Subcutaneous abdominal adipose tissue (tissue), 5 donors: ENCODE measurements around the gene ERP29.
"Not testable (repeated sequence)": the region's sequence is repeated elsewhere in the genome, so short reads cannot be mapped to it uniquely, and the experiment has no call there.

Source experiments
- H3K27ac ChIP-seq: one replicate; pipeline ENCODE4 v1.7.0; 2013; ENCODE audit warnings: low read depth, mild to moderate bottlenecking, inconsistent platforms, low read length, moderate library complexity
- H3K27me3 ChIP-seq, 5 donors: one replicate each; pipeline ENCODE4 v1.7.0; 2013; ENCODE audit warnings: low read length in 5 of 5, inconsistent platforms in 1 of 5; ENCODE audit not compliant: control insufficient read depth in 5 of 5, insufficient read depth in 4 of 5
- H3K36me3 ChIP-seq, 5 donors: one replicate each; pipeline ENCODE4 v1.7.0; 2013; ENCODE audit warnings: low read length in 5 of 5; ENCODE audit not compliant: control insufficient read depth in 5 of 5, insufficient read depth in 5 of 5
- H3K4me1 ChIP-seq, 5 donors: one replicate each; pipeline ENCODE4 v1.7.0; 2013; ENCODE audit warnings: low read length in 5 of 5, mild to moderate bottlenecking in 3 of 5, moderate library complexity in 1 of 5; ENCODE audit not compliant: control insufficient read depth in 5 of 5, insufficient read depth in 5 of 5
- H3K4me3 ChIP-seq, 5 donors: one replicate each; pipeline ENCODE4 v1.7.0; 2013; ENCODE audit warnings: low read length in 5 of 5, low read depth in 1 of 5
- H3K9ac ChIP-seq, 5 donors: one replicate each; pipeline ENCODE4 v1.7.0; 2013; ENCODE audit warnings: low read length in 5 of 5, mild to moderate bottlenecking in 4 of 5, moderate library complexity in 3 of 5
- H3K9me3 ChIP-seq, 5 donors: one replicate each; pipeline ENCODE4 v1.7.0; 2013; ENCODE audit warnings: low read length in 5 of 5; ENCODE audit not compliant: control insufficient read depth in 5 of 5
- donor health status: healthy.
- donor health status: healthy.
- donor health status: healthy.
- donor health status: healthy.
- donor health status: healthy.

The ERP29 gene

GRCh38 chr12:112000820-112001219, 12.4 kb upstream of the ERP29 start:
- Histone ChIP-seq H3K36me3 (no peaks in the 10 kb centered on the region), H3K4me1 (peaks cover 0 to 23% (median 0%) of the 10 kb centered on the region in 5 donors)

GRCh38 chr12:112001576-112001975, 11.7 kb upstream of the ERP29 start:
- H3K4me3 ChIP-seq, result no peak overlapping the region
- no peaks in the 10 kb centered on the region for H3K36me3 ChIP-seq
- no peaks in the 10 kb centered on the region for H3K27me3 ChIP-seq
- no peak overlapping the region for H3K9ac ChIP-seq
- H3K9me3 ChIP-seq, result no peaks in the 10 kb centered on the region
- no peak overlapping the region for H3K27ac ChIP-seq
- H3K4me1 ChIP-seq, result peaks cover 0 to 19% (median 0%) of the 10 kb centered on the region in 5 donors

More at GRCh38 chr12:112000820-112001219, 12.4 kb upstream of the ERP29 start:
- Histone ChIP-seq H3K9me3 (no peaks in the 10 kb centered on the region), H3K27me3 (no peaks in the 10 kb centered on the region), H3K4me3 (no peak overlapping the region), H3K9ac (no peak overlapping the region), H3K27ac (no peak overlapping the region)

GRCh38 chr12:112004041-112004440, 9.2 kb upstream of the ERP29 start:
- H3K4me3 ChIP-seq, result no peak overlapping the region
- no peak overlapping the region for H3K9ac ChIP-seq
- H3K4me1 ChIP-seq, result peaks cover 0 to 4% (median 0%) of the 10 kb centered on the region in 5 donors
- H3K27ac ChIP-seq, result no peak overlapping the region
- no peaks in the 10 kb centered on the region for H3K36me3 ChIP-seq
- H3K27me3 ChIP-seq, result no peaks in the 10 kb centered on the region
- H3K9me3 ChIP-seq, result no peaks in the 10 kb centered on the region

- peak overlapping the region in 1 of 5 donors; percentile 9 for H3K4me3 ChIP-seq
- no peaks in the 10 kb centered on the region for H3K9me3 ChIP-seq
- no peaks in the 10 kb centered on the region for H3K27me3 ChIP-seq
- peaks cover 0 to 4% (median 0%) of the 10 kb centered on the region in 5 donors for H3K4me1 ChIP-seq
- H3K9ac ChIP-seq, result no peak overlapping the region
- H3K36me3 ChIP-seq, result no peaks in the 10 kb centered on the region
- H3K27ac ChIP-seq, result no peak overlapping the region
Observed at GRCh38 chr12:112005419-112006395, 7.5 kb upstream of the ERP29 start.

GRCh38 chr12:112007945-112008344, 5.3 kb upstream of the ERP29 start:
- H3K9ac ChIP-seq, result no peak overlapping the region
- no peaks in the 10 kb centered on the region for H3K9me3 ChIP-seq
- peaks cover 0 to 20% (median 17%) of the 10 kb centered on the region in 5 donors for H3K4me1 ChIP-seq
- H3K4me3 ChIP-seq, result no peak overlapping the region
- no peak overlapping the region for H3K27ac ChIP-seq
- H3K36me3 ChIP-seq, result no peaks in the 10 kb centered on the region
- H3K27me3 ChIP-seq, result no peaks in the 10 kb centered on the region

- Histone ChIP-seq H3K9me3 (no peaks in the 10 kb centered on the region), H3K27me3 (no peaks in the 10 kb centered on the region), H3K4me1 (peaks cover 0 to 24% (median 21%) of the 10 kb centered on the region in 5 donors), H3K4me3 (no peak overlapping the region), H3K36me3 (no peaks in the 10 kb centered on the region), H3K27ac (no peak overlapping the region), H3K9ac (no peak overlapping the region)
Observed at GRCh38 chr12:112008918-112009317, 4.3 kb upstream of the ERP29 start.

GRCh38 chr12:112009596-112009995, 3.6 kb upstream of the ERP29 start:
- H3K9me3 ChIP-seq, H3K27me3 ChIP-seq, H3K36me3 ChIP-seq, H3K27ac ChIP-seq, H3K9ac ChIP-seq, H3K4me3 ChIP-seq: not testable (repeated sequence)
- H3K4me1 ChIP-seq, result peaks cover 3 to 29% (median 28%) of the 10 kb centered on the region in 5 donors

- Histone ChIP-seq H3K9ac (no peak overlapping the region), H3K4me3 (no peak overlapping the region), H3K4me1 (peaks cover 3 to 35% (median 28%) of the 10 kb centered on the region in 5 donors), H3K27me3 (no peaks in the 10 kb centered on the region), H3K27ac (no peak overlapping the region), H3K9me3 (no peaks in the 10 kb centered on the region), H3K36me3 (no peaks in the 10 kb centered on the region)
Observed at GRCh38 chr12:112010415-112011344, 2.5 kb upstream of the ERP29 start.

- Histone ChIP-seq H3K27ac (no peak overlapping the region), H3K4me3 (peak overlapping the region; percentile 79 to 97 (median 94))
Observed at GRCh38 chr12:112011685-112012084, 1.5 kb upstream of the ERP29 start.

More at GRCh38 chr12:112011685-112012084, 1.5 kb upstream of the ERP29 start:
- H3K36me3 ChIP-seq, result peaks cover 0 to 6% (median 0%) of the 10 kb centered on the region in 5 donors
- peak overlapping the region in 1 of 5 donors; percentile 87 for H3K9ac ChIP-seq
- H3K4me1 ChIP-seq, result peaks cover 3 to 36% (median 28%) of the 10 kb centered on the region in 5 donors
- no peaks in the 10 kb centered on the region for H3K9me3 ChIP-seq
- no peaks in the 10 kb centered on the region for H3K27me3 ChIP-seq
